MM.1S (cell line): ENCODE measurements around the gene RUFY2.

ENCODE experiments used
- DNase-seq: peaks from one replicate; pipeline ENCODE4 v3.0.0-alpha.2; 2015
- H2AFZ ChIP-seq: fragments of 300-600 bp; sonication (generic); 2 replicates; pipeline ENCODE4 v1.6.0; 2016; ENCODE audit warnings: antibody characterized with exemption, low read length
- H3F3A ChIP-seq: fragments of 300-600 bp; sonication (generic); 2 replicates; pipeline ENCODE4 v1.6.1; 2016; ENCODE audit warnings: mild to moderate bottlenecking, antibody characterized with exemption, low read length, moderate library complexity, mixed read lengths; ENCODE audit not compliant: insufficient read depth
- H3K27ac ChIP-seq: fragments of 300-600 bp; sonication (generic); 2 replicates; pipeline ENCODE4 v1.5.1; 2016; ENCODE audit warnings: mild to moderate bottlenecking, low read length
- H3K27me3 ChIP-seq: fragments of 300-600 bp; sonication (generic); replicated peaks from 2 replicates; pipeline ENCODE4 v1.6.0; 2016; ENCODE audit warnings: low read length; ENCODE audit not compliant: insufficient read depth
- H3K36me3 ChIP-seq: fragments of 300-600 bp; sonication (generic); replicated peaks from 2 replicates; pipeline ENCODE4 v1.6.1; 2016; ENCODE audit warnings: mild to moderate bottlenecking, low read length, mixed read lengths; ENCODE audit not compliant: insufficient read depth
- H3K4me1 ChIP-seq: fragments of 300-600 bp; sonication (generic); 2 replicates; pipeline ENCODE4 v1.6.1; 2016; ENCODE audit warnings: low read length, mixed read lengths
- H3K4me2 ChIP-seq: fragments of 300-600 bp; sonication (generic); 2 replicates; pipeline ENCODE4 v1.6.0; 2016; ENCODE audit warnings: low read depth, low read length
- H3K4me3 ChIP-seq: fragments of 300-600 bp; sonication (generic); 2 replicates; pipeline ENCODE4 v1.5.1; 2016; ENCODE audit warnings: low read length, mixed read lengths
- H3K79me2 ChIP-seq: fragments of 300-600 bp; sonication (generic); 2 replicates; pipeline ENCODE4 v1.6.1; 2016; ENCODE audit warnings: mixed run types, low read length, mixed read lengths
- H3K9ac ChIP-seq: fragments of 300-600 bp; sonication (generic); 2 replicates; pipeline ENCODE4 v1.6.1; 2016; ENCODE audit warnings: low read length, mixed read lengths
- H3K9me2 ChIP-seq: fragments of 300-600 bp; sonication (generic); replicated peaks from 2 replicates; pipeline ENCODE4 v1.6.1; 2016; ENCODE audit warnings: mild to moderate bottlenecking, low read length, mixed read lengths; ENCODE audit not compliant: insufficient read depth
- H3K9me3 ChIP-seq: fragments of 300-600 bp; sonication (generic); replicated peaks from 2 replicates; pipeline ENCODE4 v1.6.1; 2016; ENCODE audit warnings: mild to moderate bottlenecking, low read length, mixed read lengths; ENCODE audit not compliant: insufficient read depth
- H4K20me1 ChIP-seq: fragments of 300-600 bp; sonication (generic); 2 replicates; pipeline ENCODE4 v1.6.1; 2016; ENCODE audit warnings: mild to moderate bottlenecking, low read length, moderate library complexity, mixed read lengths; ENCODE audit not compliant: insufficient read depth
- CTCF ChIP-seq: fragments of 300-600 bp; sonication (generic); IDR thresholded peaks from 2 replicates; pipeline ENCODE4 v1.5.1; 2016; ENCODE audit warnings: antibody characterized with exemption, low read length, mixed read lengths
- EZH2 ChIP-seq: fragments of 300-600 bp; sonication (generic); optimal IDR thresholded peaks from 2 replicates; pipeline ENCODE3; 2017; ENCODE audit warnings: low read depth, mild to moderate bottlenecking, antibody characterized with exemption, low read length, mixed read lengths
- EZH2phosphoT487 ChIP-seq: fragments of 300-600 bp; sonication (generic); IDR thresholded peaks from 2 replicates; pipeline ENCODE4 v1.6.1; 2018; ENCODE audit warnings: antibody characterized with exemption, low read length

The RUFY2 gene

GRCh38 chr10:68305854-68306253 is 101.2 kb downstream of the RUFY2 start:
- H3F3A ChIP-seq = peaks cover 9% of the 10 kb centered on the region
- H3K9me2 ChIP-seq = no peaks in the 10 kb centered on the region
- no peak overlapping the region for H3K4me3 ChIP-seq
- no peaks in the 10 kb centered on the region for H3K9me3 ChIP-seq
- no peak overlapping the region for H2AFZ ChIP-seq
- peaks cover 13% of the 10 kb centered on the region for H3K4me1 ChIP-seq
- no peak overlapping the region for H3K9ac ChIP-seq
- no peaks in the 10 kb centered on the region for H3K79me2 ChIP-seq
- no peak overlapping the region for H3K27ac ChIP-seq
- TF ChIP-seq EZH2 = no peak
- no peak for TF ChIP-seq EZH2phosphoT487
- TF ChIP-seq CTCF = no peak
- no peaks in the 10 kb centered on the region for H3K36me3 ChIP-seq
- no peak overlapping the region for H3K4me2 ChIP-seq
- no peak for DNase-seq
- H4K20me1 ChIP-seq = no peaks in the 10 kb centered on the region
- no peaks in the 10 kb centered on the region for H3K27me3 ChIP-seq

- Histone ChIP-seq H3K4me3 (no peak overlapping the region), H2AFZ (no peak overlapping the region), H3F3A (peaks cover 9% of the 10 kb centered on the region), H3K27ac (no peak overlapping the region), H3K4me2 (no peak overlapping the region), H3K9me2 (no peaks in the 10 kb centered on the region), H4K20me1 (no peaks in the 10 kb centered on the region), H3K36me3 (no peaks in the 10 kb centered on the region), H3K79me2 (no peaks in the 10 kb centered on the region), H3K9me3 (no peaks in the 10 kb centered on the region), H3K4me1 (peaks cover 13% of the 10 kb centered on the region), H3K27me3 (no peaks in the 10 kb centered on the region), H3K9ac (no peak overlapping the region)
- TF ChIP-seq EZH2 (no peak), EZH2phosphoT487 (no peak), CTCF (no peak)
- DNase-seq = no peak
Observed at GRCh38 chr10:68303849-68304412, 103.1 kb downstream of the RUFY2 start.

- Histone ChIP-seq H3K79me2 (no peaks in the 10 kb centered on the region), H3K27ac (no peak overlapping the region), H3F3A (peaks cover 9% of the 10 kb centered on the region), H2AFZ (no peak overlapping the region), H3K9me2 (no peaks in the 10 kb centered on the region), H3K4me2 (no peak overlapping the region), H3K27me3 (no peaks in the 10 kb centered on the region), H3K36me3 (no peaks in the 10 kb centered on the region), H3K4me3 (no peak overlapping the region), H4K20me1 (no peaks in the 10 kb centered on the region), H3K9ac (no peak overlapping the region), H3K9me3 (no peaks in the 10 kb centered on the region), H3K4me1 (peaks cover 13% of the 10 kb centered on the region)
- TF ChIP-seq EZH2phosphoT487 (no peak), CTCF (no peak), EZH2 (no peak)
- no peak for DNase-seq
Observed at GRCh38 chr10:68302871-68303270, 104.2 kb downstream of the RUFY2 start.
